GM12878 (cell line): ENCODE results near the gene SEBOX. TPM values are rescaled to one million over a fixed set of nuclear protein-coding genes. Genes with fewer than 3 reads are reported as not detected.

Source experiments
- CBX5 ChIP-seq: sonication (generic); IDR thresholded peaks from 2 replicates; pipeline ENCODE4 v1.6.1; 2016; ENCODE audit warnings: low read depth, moderate library complexity, mild to moderate bottlenecking, inconsistent platforms
- HDAC2 ChIP-seq: fragments of 200-600 bp; sonication (generic); IDR thresholded peaks from 2 replicates; pipeline ENCODE4 v1.6.1; 2017
- TCF3 ChIP-seq: IDR thresholded peaks from 2 replicates; pipeline ENCODE4 v1.6.1; 2012; ENCODE audit warnings: low read depth, mild to moderate bottlenecking, low read length, borderline replicate concordance; ENCODE audit not compliant: insufficient read depth
- polyA plus RNA-seq, 11 experiments: library from polyadenylated mRNA; depleted of rRNA in 4 of 11; unstranded in 6 of 11; stranded (reverse) in 5 of 11; fragments of >200 nt; fragmentation: Nextera tagmentation in 4 of 11; fragmentation: Illumina TruSeq in 1 of 11; extraction: Ambion mirVana in 4 of 11; extraction: Trizol in 1 of 11; gene quantifications; 1 replicate in 1 of 11; 2 replicates in 10 of 11; pipeline versions ENCODE4 v1.2.1 to v1.2.3, GENCODE V29; 2011 to 2016; ENCODE audit warnings: inconsistent platforms in 2 of 11, missing spikeins in 2 of 11, low read depth in 1 of 11
- total RNA-seq, 4 experiments: library from RNA; depleted of rRNA in 3 of 4; stranded (reverse); fragments of >200 nt in 3 of 4; fragmentation: Illumina TruSeq in 1 of 4; extraction: Trizol in 1 of 4; gene quantifications; 2 replicates each; pipeline versions ENCODE4 v1.2.1 to v1.2.3, GENCODE V29; 2013 to 2021
- TF ChIP-seq, protein P1 (sequence below): IDR thresholded peaks from 2 replicates; pipeline ENCODE4 v1.6.1; 2011; ENCODE audit warnings: low read depth, mild to moderate bottlenecking, low read length, moderate library complexity, borderline replicate concordance; ENCODE audit errors: extremely low read depth
- TF ChIP-seq, protein P2 (sequence below): fragments of 450-650 bp; IDR thresholded peaks from 2 replicates; pipeline ENCODE4 v1.6.1; 2017; ENCODE audit warnings: mild to moderate bottlenecking, moderate library complexity
- TF ChIP-seq, protein P3 (sequence below): fragments of 450-650 bp; formaldehyde crosslinking; IDR thresholded peaks from 2 replicates; pipeline ENCODE4 v1.5.0; 2022; ENCODE audit warnings: mild to moderate bottlenecking, missing genetic modification characterization

SEBOX gene
- total and polyA plus RNA-seq, 10 of the 15 experiments (the other 5 are each of a cell fraction or from before 2014, with no cell fraction given) = not detected

DNA sequence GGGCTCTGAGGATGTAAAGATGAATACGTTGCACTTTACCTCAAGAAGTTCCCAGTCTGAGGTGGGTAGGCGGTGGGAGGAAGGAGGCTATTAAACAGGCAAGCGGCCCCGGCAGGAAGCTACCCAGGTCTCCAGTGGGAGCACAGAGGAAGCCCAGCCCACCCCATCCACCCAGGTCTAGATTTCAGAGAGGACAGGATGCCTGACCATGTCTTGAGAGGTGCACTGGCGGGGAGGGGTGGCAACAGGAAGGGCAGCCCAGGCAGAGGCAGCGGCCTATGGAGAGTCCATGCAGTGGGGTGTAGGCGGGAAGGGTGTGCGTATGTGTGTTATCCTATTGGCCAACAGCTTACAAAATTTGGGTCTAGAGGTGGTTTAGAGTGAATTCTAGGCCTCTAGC is 20.4 kb upstream of the SEBOX start (continued):
- TF ChIP-seq, protein P1, sequence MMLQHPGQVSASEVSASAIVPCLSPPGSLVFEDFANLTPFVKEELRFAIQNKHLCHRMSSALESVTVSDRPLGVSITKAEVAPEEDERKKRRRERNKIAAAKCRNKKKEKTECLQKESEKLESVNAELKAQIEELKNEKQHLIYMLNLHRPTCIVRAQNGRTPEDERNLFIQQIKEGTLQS = no peak
- TF ChIP-seq CBX5 (no peak), TCF3 (no peak), HDAC2 (no peak)
- TF ChIP-seq, protein P2, sequence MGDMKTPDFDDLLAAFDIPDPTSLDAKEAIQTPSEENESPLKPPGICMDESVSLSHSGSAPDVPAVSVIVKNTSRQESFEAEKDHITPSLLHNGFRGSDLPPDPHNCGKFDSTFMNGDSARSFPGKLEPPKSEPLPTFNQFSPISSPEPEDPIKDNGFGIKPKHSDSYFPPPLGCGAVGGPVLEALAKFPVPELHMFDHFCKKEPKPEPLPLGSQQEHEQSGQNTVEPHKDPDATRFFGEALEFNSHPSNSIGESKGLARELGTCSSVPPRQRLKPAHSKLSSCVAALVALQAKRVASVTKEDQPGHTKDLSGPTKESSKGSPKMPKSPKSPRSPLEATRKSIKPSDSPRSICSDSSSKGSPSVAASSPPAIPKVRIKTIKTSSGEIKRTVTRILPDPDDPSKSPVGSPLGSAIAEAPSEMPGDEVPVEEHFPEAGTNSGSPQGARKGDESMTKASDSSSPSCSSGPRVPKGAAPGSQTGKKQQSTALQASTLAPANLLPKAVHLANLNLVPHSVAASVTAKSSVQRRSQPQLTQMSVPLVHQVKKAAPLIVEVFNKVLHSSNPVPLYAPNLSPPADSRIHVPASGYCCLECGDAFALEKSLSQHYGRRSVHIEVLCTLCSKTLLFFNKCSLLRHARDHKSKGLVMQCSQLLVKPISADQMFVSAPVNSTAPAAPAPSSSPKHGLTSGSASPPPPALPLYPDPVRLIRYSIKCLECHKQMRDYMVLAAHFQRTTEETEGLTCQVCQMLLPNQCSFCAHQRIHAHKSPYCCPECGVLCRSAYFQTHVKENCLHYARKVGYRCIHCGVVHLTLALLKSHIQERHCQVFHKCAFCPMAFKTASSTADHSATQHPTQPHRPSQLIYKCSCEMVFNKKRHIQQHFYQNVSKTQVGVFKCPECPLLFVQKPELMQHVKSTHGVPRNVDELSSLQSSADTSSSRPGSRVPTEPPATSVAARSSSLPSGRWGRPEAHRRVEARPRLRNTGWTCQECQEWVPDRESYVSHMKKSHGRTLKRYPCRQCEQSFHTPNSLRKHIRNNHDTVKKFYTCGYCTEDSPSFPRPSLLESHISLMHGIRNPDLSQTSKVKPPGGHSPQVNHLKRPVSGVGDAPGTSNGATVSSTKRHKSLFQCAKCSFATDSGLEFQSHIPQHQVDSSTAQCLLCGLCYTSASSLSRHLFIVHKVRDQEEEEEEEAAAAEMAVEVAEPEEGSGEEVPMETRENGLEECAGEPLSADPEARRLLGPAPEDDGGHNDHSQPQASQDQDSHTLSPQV = no peak
- TF ChIP-seq, protein P3, sequence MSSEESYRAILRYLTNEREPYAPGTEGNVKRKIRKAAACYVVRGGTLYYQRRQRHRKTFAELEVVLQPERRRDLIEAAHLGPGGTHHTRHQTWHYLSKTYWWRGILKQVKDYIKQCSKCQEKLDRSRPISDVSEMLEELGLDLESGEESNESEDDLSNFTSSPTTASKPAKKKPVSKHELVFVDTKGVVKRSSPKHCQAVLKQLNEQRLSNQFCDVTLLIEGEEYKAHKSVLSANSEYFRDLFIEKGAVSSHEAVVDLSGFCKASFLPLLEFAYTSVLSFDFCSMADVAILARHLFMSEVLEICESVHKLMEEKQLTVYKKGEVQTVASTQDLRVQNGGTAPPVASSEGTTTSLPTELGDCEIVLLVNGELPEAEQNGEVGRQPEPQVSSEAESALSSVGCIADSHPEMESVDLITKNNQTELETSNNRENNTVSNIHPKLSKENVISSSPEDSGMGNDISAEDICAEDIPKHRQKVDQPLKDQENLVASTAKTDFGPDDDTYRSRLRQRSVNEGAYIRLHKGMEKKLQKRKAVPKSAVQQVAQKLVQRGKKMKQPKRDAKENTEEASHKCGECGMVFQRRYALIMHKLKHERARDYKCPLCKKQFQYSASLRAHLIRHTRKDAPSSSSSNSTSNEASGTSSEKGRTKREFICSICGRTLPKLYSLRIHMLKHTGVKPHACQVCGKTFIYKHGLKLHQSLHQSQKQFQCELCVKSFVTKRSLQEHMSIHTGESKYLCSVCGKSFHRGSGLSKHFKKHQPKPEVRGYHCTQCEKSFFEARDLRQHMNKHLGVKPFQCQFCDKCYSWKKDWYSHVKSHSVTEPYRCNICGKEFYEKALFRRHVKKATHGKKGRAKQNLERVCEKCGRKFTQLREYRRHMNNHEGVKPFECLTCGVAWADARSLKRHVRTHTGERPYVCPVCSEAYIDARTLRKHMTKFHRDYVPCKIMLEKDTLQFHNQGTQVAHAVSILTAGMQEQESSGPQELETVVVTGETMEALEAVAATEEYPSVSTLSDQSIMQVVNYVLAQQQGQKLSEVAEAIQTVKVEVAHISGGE = no peak
